Lower leg skin (tissue), 3 donors: ENCODE measurements around the gene CSNK2B.

Experiments
- POLR2A ChIP-seq, 2 donors: fragments of 450-650 bp; IDR thresholded peaks; one replicate each; pipeline ENCODE4 v1.6.1; 2016 to 2017; ENCODE audit warnings: antibody characterized with exemption in 2 of 2, mild to moderate bottlenecking in 1 of 2, moderate library complexity in 1 of 2
- TF ChIP-seq, protein P1 (sequence below), 3 donors: fragments of 450-650 bp; IDR thresholded peaks; one replicate each; pipeline ENCODE4 v1.5.1; 2016; ENCODE audit warnings: antibody characterized with exemption in 3 of 3, mild to moderate bottlenecking in 3 of 3, moderate library complexity in 2 of 3

GRCh38 chr6:31713991-31714684 is 48.3 kb downstream of the CSNK2B start:
- TF ChIP-seq, protein P1, sequence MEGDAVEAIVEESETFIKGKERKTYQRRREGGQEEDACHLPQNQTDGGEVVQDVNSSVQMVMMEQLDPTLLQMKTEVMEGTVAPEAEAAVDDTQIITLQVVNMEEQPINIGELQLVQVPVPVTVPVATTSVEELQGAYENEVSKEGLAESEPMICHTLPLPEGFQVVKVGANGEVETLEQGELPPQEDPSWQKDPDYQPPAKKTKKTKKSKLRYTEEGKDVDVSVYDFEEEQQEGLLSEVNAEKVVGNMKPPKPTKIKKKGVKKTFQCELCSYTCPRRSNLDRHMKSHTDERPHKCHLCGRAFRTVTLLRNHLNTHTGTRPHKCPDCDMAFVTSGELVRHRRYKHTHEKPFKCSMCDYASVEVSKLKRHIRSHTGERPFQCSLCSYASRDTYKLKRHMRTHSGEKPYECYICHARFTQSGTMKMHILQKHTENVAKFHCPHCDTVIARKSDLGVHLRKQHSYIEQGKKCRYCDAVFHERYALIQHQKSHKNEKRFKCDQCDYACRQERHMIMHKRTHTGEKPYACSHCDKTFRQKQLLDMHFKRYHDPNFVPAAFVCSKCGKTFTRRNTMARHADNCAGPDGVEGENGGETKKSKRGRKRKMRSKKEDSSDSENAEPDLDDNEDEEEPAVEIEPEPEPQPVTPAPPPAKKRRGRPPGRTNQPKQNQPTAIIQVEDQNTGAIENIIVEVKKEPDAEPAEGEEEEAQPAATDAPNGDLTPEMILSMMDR (IDR thresholded peaks at IDR 0.05) = no peak
- TF ChIP-seq POLR2A (IDR thresholded peaks at IDR 0.05) = no peak
